CD14-positive monocyte (primary cell): ENCODE data around the gene ZDHHC14. TPM values are rescaled to one million over a fixed set of nuclear protein-coding genes. Genes with fewer than 3 reads are reported as not detected.

Experiments
- DNase-seq, 3 donors: peaks; one replicate each; pipeline ENCODE4 v3.0.0-alpha.2; 2011 to 2022
- H2AFZ ChIP-seq: 2 replicates; pipeline ENCODE4 v1.6.0; 2012; ENCODE audit warnings: mild to moderate bottlenecking, low read depth, low read length, inconsistent platforms; ENCODE audit not compliant: insufficient read depth, poor library complexity, severe bottlenecking
- H3K27ac ChIP-seq, 2 donors: 1 replicate in 1 of 2; 2 replicates in 1 of 2; pipeline ENCODE4 v1.5.1; 2012 to 2013; ENCODE audit warnings: low read length in 2 of 2, control low read depth in 1 of 2, inconsistent platforms in 1 of 2, low read depth in 1 of 2, mild to moderate bottlenecking in 1 of 2
- H3K27me3 ChIP-seq, 2 donors: one replicate each; pipeline versions ENCODE4 v1.6.0 to v1.6.1; 2011 to 2013; ENCODE audit warnings: low read length in 2 of 2; ENCODE audit not compliant: control insufficient read depth in 2 of 2, insufficient read depth in 2 of 2
- H3K36me3 ChIP-seq, 2 donors: replicated peaks in 1 of 2; 1 replicate in 1 of 2; 2 replicates in 1 of 2; pipeline versions ENCODE4 v1.5.1 to v1.6.1; 2012 to 2013; ENCODE audit warnings: low read length in 2 of 2, control low read depth in 1 of 2, inconsistent platforms in 1 of 2, mild to moderate bottlenecking in 1 of 2; ENCODE audit not compliant: insufficient read depth in 2 of 2, control insufficient read depth in 1 of 2
- H3K4me1 ChIP-seq, 2 donors: 1 replicate in 1 of 2; 2 replicates in 1 of 2; pipeline versions ENCODE4 v1.5.1 to v1.6.1; 2012 to 2013; ENCODE audit warnings: low read length in 2 of 2, control low read depth in 1 of 2, inconsistent platforms in 1 of 2, mild to moderate bottlenecking in 1 of 2, moderate library complexity in 1 of 2; ENCODE audit not compliant: insufficient read depth in 2 of 2, control insufficient read depth in 1 of 2
- H3K4me2 ChIP-seq: replicated peaks from 2 replicates; pipeline ENCODE3; 2012; ENCODE audit warnings: low read length, moderate library complexity, mild to moderate bottlenecking; ENCODE audit not compliant: poor library complexity, severe bottlenecking; ENCODE audit errors: extremely low read depth
- H3K4me3 ChIP-seq, 3 experiments: fragments of 200-600 bp in 1 of 3; sonication (generic) in 1 of 3; replicated peaks in 1 of 3; 1 replicate in 2 of 3; 2 replicates in 1 of 3; pipeline ENCODE4 v1.5.1; 2011 to 2013; ENCODE audit warnings: low read length in 3 of 3, mild to moderate bottlenecking in 3 of 3, control low read depth in 2 of 3, low read depth in 2 of 3, inconsistent platforms in 1 of 3, moderate library complexity in 1 of 3
- H3K79me2 ChIP-seq: 2 replicates; pipeline ENCODE4 v1.6.0; 2012; ENCODE audit warnings: mild to moderate bottlenecking, control low read depth, inconsistent platforms, low read length, moderate library complexity; ENCODE audit not compliant: insufficient read depth
- H3K9ac ChIP-seq: 2 replicates; pipeline ENCODE4 v1.6.0; 2017; ENCODE audit warnings: low read length, mild to moderate bottlenecking; ENCODE audit not compliant: insufficient read depth, poor library complexity, severe bottlenecking
- H3K9me3 ChIP-seq, 2 donors: replicated peaks in 1 of 2; 1 replicate in 1 of 2; 2 replicates in 1 of 2; pipeline versions ENCODE4 v1.5.1 to v1.6.1; 2012 to 2013; ENCODE audit warnings: low read length in 2 of 2, control low read depth in 1 of 2; ENCODE audit not compliant: control insufficient read depth in 1 of 2, insufficient read depth in 1 of 2
- H4K20me1 ChIP-seq: 2 replicates; pipeline ENCODE4 v1.6.0; 2012; ENCODE audit warnings: mild to moderate bottlenecking, low read length, control low read depth, moderate library complexity; ENCODE audit not compliant: insufficient read depth
- H3K27ac Mint-ChIP-seq, 7 donors: one replicate each; pipeline ENCODE4 v1.8.0; 2020; ENCODE audit warnings: mild to moderate bottlenecking in 7 of 7, mixed read lengths in 7 of 7, moderate library complexity in 6 of 7, inconsistent platforms in 2 of 7
- H3K27me3 Mint-ChIP-seq, 3 donors: one replicate each; pipeline ENCODE4 v1.8.0; 2021 to 2022; ENCODE audit warnings: low read depth in 3 of 3, mild to moderate bottlenecking in 3 of 3, mixed read lengths in 3 of 3, moderate library complexity in 3 of 3, inconsistent platforms in 1 of 3
- H3K36me3 Mint-ChIP-seq, 2 donors: one replicate each; pipeline ENCODE4 v1.8.0; 2020; ENCODE audit warnings: mixed read lengths in 2 of 2, inconsistent platforms in 1 of 2, mild to moderate bottlenecking in 1 of 2
- H3K4me1 Mint-ChIP-seq: one replicate; pipeline ENCODE4 v1.8.0; 2020; ENCODE audit warnings: mild to moderate bottlenecking, mixed read lengths
- H3K4me3 Mint-ChIP-seq, 2 donors: one replicate each; pipeline ENCODE4 v1.8.0; 2020; ENCODE audit warnings: mild to moderate bottlenecking in 2 of 2, mixed read lengths in 2 of 2, moderate library complexity in 1 of 2
- H3K9me3 Mint-ChIP-seq, 7 donors: one replicate each; pipeline ENCODE4 v1.8.0; 2020 to 2022; ENCODE audit warnings: mixed read lengths in 7 of 7, mild to moderate bottlenecking in 6 of 7, moderate library complexity in 6 of 7, inconsistent platforms in 2 of 7
- WGBS: methylation state at CpG from one replicate; pipeline ENCODE4 v1.1.5; 2013; ENCODE audit warnings: missing lambda C conversion rate; ENCODE audit not compliant: insufficient coverage; 5-methylcytosine and 5-hydroxymethylcytosine counted together
- intact Hi-C, 2 donors: fragments of 100-400 bp; cut with micrococcal nuclease; formaldehyde crosslinking; loops; one replicate each; pipeline versions ENCODE4 v1.15.0 to v1.15.1; 2023
- polyA plus RNA-seq, 3 donors: library from polyadenylated mRNA; depleted of rRNA in 1 of 3; unstranded in 2 of 3; stranded (reverse) in 1 of 3; fragments of 300-500 nt in 2 of 3; fragments of >200 nt in 1 of 3; fragmentation: Illumina TruSeq in 2 of 3; gene quantifications; 1 replicate in 2 of 3; 2 replicates in 1 of 3; pipeline ENCODE4 v1.2.3, GENCODE V29; 2012 to 2021
- TF ChIP-seq, protein P1 (sequence below): fragments of 200-600 bp; IDR thresholded peaks from one replicate; pipeline ENCODE4 v1.8.0; 2022; ENCODE audit warnings: antibody characterized with exemption, mild to moderate bottlenecking

ZDHHC14 gene
- polyA plus RNA-seq, 3 donors: 0.30 to 1.7 (median 0.93) TPM

DNA sequence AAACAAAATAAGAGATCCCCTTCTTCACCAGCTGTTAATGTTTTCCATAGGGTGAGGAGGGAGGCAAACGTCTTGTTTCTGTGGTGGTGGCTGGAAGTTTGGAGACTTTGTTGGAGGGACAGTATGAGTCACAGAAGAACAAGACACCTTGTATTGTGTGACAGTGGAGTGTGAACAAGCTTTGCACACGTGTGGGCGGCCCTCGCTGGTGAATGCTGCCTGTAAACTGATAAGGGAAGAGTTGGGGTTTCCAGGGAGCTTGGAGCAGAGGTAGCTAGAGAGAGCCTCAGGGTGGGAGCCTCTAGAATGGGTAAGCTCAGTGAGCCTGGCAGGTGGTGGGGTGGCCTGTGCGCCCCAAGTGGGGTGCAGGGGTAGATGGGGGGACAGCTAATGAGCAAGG lies 78.3 kb downstream of the ZDHHC14 start:
- Histone ChIP-seq H3K79me2 (no peaks in the 10 kb centered on the region), H3K27ac (no peak overlapping the region), H3K36me3 (no peaks in the 10 kb centered on the region), H3K9me3 (no peaks in the 10 kb centered on the region), H3K4me1 (no peaks in the 10 kb centered on the region), H3K4me3 (no peak overlapping the region), H4K20me1 (no peaks in the 10 kb centered on the region), H2AFZ (no peak overlapping the region), H3K4me2 (no peak overlapping the region), H3K9ac (no peak overlapping the region), H3K27me3 (no peaks in the 10 kb centered on the region)
- peaks cover 0 to 1% (median 0%) of the 10 kb centered on the region in 3 donors for H3K27me3 Mint-ChIP-seq
- H3K27ac Mint-ChIP-seq: peak overlapping the region in 2 of 7 donors; percentile 46 to 54
- intact Hi-C loops: no loop called here
- no peaks in the 10 kb centered on the region for H3K36me3 Mint-ChIP-seq
- WGBS: 90% methylated on average over 4 of the region's 5 CpGs
- TF ChIP-seq, protein P1, sequence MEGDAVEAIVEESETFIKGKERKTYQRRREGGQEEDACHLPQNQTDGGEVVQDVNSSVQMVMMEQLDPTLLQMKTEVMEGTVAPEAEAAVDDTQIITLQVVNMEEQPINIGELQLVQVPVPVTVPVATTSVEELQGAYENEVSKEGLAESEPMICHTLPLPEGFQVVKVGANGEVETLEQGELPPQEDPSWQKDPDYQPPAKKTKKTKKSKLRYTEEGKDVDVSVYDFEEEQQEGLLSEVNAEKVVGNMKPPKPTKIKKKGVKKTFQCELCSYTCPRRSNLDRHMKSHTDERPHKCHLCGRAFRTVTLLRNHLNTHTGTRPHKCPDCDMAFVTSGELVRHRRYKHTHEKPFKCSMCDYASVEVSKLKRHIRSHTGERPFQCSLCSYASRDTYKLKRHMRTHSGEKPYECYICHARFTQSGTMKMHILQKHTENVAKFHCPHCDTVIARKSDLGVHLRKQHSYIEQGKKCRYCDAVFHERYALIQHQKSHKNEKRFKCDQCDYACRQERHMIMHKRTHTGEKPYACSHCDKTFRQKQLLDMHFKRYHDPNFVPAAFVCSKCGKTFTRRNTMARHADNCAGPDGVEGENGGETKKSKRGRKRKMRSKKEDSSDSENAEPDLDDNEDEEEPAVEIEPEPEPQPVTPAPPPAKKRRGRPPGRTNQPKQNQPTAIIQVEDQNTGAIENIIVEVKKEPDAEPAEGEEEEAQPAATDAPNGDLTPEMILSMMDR: no peak
- no peaks in the 10 kb centered on the region for H3K9me3 Mint-ChIP-seq
- no peak for DNase-seq
- H3K4me3 Mint-ChIP-seq: no peak overlapping the region
- peaks cover 13% of the 10 kb centered on the region for H3K4me1 Mint-ChIP-seq

- H3K27me3 Mint-ChIP-seq: peaks cover 0 to 1% (median 0%) of the 10 kb centered on the region in 3 donors
- Histone ChIP-seq H3K4me1 (no peaks in the 10 kb centered on the region), H3K79me2 (no peaks in the 10 kb centered on the region), H4K20me1 (no peaks in the 10 kb centered on the region), H3K27me3 (no peaks in the 10 kb centered on the region), H3K27ac (no peak overlapping the region), H3K9ac (no peak overlapping the region), H3K4me3 (no peak overlapping the region), H3K36me3 (no peaks in the 10 kb centered on the region), H3K9me3 (no peaks in the 10 kb centered on the region), H2AFZ (no peak overlapping the region), H3K4me2 (no peak overlapping the region)
- H3K36me3 Mint-ChIP-seq: no peaks in the 10 kb centered on the region
- intact Hi-C loops: no loop called here
- H3K4me1 Mint-ChIP-seq: peaks cover 13% of the 10 kb centered on the region
- WGBS: 72% methylated on average over 6 of the region's 9 CpGs
- TF ChIP-seq, protein P1: no peak
- H3K27ac Mint-ChIP-seq: no peak overlapping the region
- H3K4me3 Mint-ChIP-seq: no peak overlapping the region
- no peaks in the 10 kb centered on the region for H3K9me3 Mint-ChIP-seq
- DNase-seq: no peak
Observed at GRCh38 chr6:157460182-157460999, 79.4 kb downstream of the ZDHHC14 start.
